GM21515 (cell line): Measurements from ENCODE around the gene BMP5.
"Not testable (repeated sequence)": the region's sequence is repeated elsewhere in the genome, so short reads cannot be mapped to it uniquely, and the experiment has no call there.

Experiments used
- ATAC-seq: cut with Tn5 transposase; IDR thresholded peaks from one replicate; pipeline ENCODE4 v1.9.1; 2021; ENCODE audit not compliant: unreplicated experiment

BMP5 gene

DNA sequence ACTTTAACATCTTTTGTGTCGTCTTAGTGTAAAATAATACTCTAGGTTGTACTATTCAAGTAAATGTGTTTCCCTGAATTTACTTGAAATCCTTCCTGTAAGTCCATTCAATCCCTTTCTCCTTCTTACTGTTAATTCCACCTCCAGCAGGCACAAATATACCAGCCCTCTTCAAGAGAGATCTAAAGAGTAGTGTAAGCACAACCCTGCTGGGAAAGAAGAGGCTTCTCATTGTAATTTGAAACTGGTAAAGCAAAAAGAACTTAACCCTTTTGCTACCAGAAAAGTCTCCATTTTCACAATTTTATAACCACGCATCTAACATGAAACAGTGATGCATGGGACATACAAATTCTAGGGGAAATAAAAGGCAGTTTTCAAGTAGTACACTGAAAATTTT, at the start of gene BMP5:
TSS of gene BMP5 (minus strand) at position 191 of the 400 bp plus-strand sequence. CDS start 725 bp downstream, outside the sequence.
- no peak for ATAC-seq

GRCh38 chr6:55922406-55922805, 47.0 kb upstream of the BMP5 start:
- ATAC-seq = no peak

DNA sequence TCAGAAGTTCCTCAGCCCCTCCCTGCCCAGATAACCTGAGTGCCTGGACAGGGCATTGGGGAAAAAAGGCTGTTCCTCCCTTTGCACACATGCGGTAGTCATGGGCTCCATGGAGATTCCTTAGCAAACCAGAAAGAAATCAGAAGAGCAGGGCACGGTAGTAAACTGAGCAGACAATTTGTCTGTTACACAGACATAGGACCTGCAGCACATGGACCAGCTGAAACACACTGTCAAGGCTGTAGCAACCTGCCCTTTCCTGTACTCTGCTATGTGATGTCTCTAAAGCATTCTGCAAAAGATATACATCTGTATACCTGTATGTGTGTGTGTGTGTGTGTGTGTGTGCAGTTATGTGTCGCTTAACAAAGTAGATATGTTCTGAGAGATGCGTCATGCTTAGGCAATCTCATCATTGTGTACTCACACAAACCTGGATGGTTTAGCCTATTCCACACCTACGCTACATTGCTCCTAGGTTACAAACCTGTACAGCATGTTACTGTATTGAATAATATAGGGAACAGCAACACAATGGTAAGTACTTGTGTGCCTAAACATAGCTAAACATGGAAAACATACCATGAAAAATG, 44.4 kb upstream of the BMP5 start:
- no peak for ATAC-seq

- ATAC-seq = no peak
Observed at GRCh38 chr6:55918639-55919038, 43.2 kb upstream of the BMP5 start.

DNA sequence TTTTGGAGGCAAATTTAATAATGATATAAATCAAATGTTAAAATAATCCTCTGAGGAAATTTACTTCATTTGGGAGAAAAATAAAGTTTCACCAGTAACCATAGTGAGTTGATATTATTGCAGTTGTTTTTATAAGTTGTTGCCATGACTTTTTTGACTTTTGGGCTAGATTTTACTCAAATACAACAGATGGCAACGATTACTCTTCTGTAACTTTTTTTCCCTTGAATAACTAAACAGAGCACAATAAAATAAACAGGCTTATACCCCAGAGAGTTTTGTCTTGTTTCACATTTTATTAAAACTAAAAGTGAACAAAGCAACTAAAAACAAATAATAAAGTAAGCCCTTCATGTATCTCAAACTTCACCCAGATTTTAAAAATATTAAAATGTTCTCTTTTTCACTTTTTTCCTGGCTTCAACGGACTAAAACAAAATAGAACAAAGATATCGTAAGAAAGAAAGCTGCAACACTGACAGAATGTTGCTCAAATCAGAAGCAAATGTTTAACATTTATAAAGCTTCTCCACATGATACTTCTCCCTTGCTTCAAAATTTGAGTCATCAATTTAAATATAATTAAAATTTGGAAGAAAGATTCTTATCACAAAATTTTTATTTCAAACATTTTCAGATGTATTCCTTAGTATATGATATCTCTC, 42.5 kb upstream of the BMP5 start:
- no peak for ATAC-seq

DNA sequence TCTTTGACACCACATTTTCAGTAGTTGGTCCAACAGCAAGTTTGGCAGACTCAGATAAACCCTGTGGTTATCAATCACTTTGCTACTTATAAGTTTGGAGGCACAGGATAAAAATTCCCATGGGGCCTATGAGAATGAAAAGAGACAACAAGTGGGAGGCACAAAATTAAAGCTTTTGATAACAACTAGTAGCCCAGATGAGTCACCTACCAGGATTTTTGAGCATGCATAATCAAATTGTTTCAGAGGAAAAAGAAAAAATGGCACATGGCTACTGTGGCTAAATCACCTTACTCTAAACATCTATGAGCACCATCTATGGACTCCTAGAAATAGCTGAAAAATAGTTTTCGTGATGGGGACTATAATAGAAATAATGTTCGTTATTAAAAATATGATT, 40.8 kb upstream of the BMP5 start:
- ATAC-seq = no peak

- ATAC-seq = no peak
Observed at GRCh38 chr6:55913228-55914195, 38.1 kb upstream of the BMP5 start.

GRCh38 chr6:55910466-55910865, 35.1 kb upstream of the BMP5 start:
- ATAC-seq = not testable (repeated sequence)

DNA sequence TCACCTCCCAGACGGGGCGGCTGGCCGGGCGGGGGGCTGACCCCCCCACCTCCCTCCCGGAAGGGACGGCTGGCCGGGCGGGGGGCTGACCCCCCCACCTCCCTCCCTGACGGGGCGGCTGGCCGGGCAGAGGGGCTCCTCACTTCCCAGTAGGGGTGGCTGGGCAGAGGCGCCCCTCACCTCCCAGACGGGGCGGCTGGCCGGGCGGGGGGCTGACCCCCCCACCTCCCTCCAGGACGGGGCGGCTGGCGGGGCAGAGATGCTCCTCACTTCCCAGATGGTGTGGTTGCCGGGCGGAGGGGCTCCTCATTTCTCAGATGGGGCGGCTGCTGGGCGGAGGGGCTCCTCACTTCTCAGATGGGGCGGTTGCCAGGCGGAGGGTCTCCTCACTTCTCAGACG, 34.5 kb upstream of the BMP5 start:
- ATAC-seq = not testable (repeated sequence)

GRCh38 chr6:55902796-55903195, 27.4 kb upstream of the BMP5 start:
- ATAC-seq = no peak

DNA sequence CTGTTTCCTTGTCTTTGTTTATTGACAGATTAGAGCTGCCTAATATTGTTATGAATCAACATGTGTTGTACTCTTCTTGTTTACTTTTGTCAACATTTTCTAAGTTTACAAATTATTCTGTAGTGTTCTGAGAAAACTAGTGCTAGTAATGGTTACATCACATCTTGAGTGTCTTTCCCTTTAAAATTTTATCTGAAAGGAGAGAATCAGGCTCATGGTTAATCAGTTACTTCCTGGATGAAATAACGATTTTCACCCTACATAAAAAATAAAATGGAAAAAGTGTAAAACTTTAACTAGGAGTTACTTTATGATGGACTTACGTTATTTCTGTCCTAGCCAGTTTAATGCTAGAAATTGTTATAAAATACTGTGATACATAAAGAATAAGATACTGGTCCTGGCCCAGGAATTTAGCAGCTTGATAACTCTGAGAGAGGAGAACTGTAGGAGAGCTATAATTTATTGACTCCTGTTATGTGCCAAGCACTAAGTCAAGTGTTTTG, 26.4 kb upstream of the BMP5 start:
- no peak for ATAC-seq

DNA sequence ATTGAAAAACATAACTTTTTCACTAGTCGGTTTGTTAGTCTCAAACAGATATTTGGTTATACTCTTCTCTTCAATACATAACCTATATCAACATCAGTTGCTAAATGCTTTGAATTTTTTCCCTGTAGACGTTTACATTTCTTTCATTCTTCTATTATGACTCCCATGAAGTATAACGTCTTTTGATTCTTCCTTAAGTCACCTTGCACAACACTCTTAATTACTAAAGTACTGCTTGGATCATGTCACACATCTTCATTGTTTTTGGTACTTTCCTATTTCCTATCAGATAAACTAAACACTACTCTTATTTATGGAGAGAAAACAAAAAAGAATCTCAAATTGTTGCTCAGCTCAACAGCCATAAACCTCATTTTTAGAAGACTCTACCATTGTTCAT, 23.0 kb upstream of the BMP5 start:
- no peak for ATAC-seq

DNA sequence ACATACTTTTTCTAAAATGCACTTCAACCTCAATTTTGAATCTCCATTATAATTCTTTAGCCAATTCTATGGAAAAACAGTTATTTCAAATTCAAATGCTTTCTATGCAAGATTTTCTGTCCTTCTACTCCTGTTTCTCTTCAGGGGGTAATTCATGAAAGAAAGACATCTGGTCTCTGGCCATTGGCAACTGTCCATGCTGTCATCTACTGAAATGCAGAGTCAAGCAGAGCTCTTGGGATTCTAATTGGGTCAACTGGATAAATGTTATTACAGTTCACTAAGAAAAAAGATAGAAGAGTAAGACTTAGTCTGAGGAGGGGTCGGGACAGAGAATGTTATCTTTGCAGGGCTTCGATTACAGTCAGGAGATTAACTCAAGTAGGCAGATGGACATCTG, 22.0 kb upstream of the BMP5 start:
- ATAC-seq = no peak

DNA sequence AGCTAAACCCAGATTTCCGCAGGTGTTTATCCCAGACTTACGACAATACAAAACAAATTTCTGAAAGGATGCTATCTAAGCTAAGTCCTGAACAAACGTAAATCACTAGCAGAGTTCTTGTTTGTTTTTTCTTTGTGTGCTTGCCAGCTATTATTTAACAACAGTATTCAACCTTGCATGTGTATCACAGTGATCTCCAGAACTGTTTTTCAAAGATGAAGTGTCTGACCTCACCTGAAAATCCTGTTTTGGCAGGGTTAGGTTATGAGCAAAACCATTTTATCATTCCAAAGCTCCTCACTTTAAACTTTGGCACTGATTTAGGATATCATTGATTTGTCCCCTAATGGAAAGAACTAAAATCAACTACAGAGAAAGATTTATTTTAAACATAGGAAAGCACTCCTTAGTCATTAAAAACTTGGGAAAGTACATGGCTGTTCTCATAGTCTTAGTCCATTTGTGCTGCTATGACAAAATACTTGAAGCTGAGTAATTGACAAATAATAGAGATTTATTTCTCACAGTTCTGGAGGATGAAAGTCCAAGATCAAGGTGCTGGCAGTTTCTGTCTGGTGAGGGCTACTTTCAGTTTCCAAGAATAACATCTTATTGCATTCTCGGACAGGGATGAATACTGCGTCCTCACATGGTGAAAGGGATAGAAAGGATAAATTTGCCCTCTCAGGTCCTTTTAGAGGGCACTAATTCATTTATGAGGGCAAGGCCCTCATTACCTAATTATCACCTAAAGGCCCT, 20.8 kb upstream of the BMP5 start:
- no peak for ATAC-seq

- ATAC-seq = no peak
Observed at GRCh38 chr6:55892749-55893357, 17.5 kb upstream of the BMP5 start.

DNA sequence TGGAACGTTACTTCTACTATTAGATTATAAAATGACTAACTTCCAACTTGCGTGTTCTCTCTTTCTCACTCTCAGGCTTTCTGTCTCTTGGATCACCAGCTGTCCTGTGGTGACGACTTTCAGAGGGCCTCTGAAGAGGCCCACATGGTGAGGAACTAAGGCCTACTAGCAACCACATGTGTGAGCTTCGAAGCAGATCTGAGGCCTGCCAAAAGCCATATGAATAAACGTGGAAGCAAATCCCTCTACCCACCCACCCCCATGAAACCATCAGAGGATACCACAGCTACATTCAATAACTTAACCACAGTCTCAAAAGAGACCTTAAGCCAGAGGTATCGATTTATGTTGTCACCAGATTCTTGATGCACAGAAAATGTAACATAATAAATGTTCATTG, 13.5 kb upstream of the BMP5 start:
- ATAC-seq = no peak

DNA sequence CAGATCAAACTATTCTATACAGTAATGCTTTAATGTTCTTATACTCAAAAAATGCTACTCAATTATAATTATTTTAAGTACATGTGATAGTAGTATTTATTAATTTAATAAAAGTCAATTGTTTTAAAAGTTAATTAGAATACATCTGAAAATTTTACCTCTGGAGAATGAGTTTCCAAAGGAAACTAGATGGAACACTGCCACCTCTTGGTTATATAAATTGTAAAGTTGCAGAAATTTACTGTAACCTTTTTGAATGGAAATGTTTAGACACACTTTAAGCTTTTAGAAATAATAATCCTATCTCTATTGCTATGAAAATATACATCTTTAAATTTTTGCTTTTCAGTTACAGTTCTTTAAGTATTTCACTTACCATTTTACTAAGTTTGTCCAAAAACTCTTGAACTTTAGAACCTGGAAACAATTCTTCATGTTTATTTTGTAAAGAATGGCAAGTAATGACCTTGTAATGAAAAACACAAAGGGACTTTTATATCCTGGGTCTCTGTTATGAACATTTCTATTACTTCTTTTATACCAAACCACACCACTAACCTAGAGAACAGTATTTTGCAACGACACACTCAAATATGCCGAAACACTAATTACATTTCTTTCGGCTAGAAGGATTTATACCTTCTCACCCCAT, 10.9 kb upstream of the BMP5 start:
- ATAC-seq = no peak

GRCh38 chr6:55882718-55883569, 7.6 kb upstream of the BMP5 start:
- no peak for ATAC-seq

- ATAC-seq = no peak
Observed at GRCh38 chr6:55877283-55877682, 1.9 kb upstream of the BMP5 start.
